Endothelial cell of umbilical vein (primary cell): ENCODE results near the gene SLC41A3. TPM values are rescaled to one million over a fixed set of nuclear protein-coding genes. Genes with fewer than 3 reads are reported as not detected.

Experiments
- BruUV-seq: library from RNA; stranded (reverse); fragments of 400-500 nt; replicated peaks from 2 replicates; lab custom pipeline; 2021; lab: Mats Ljungman, UMichigan
- CTCF ChIA-PET: fragments of 300-600, 350-600 bp; sonication (Branson Sonifier 250); formaldehyde crosslinking; loops from one replicate; lab custom pipeline; 2021; ENCODE audit warnings: antibody characterized with exemption, inconsistent platforms; lab: Charles Lee
- POLR2A ChIA-PET: fragments of 300-600, 350-600 bp; sonication (Branson Sonifier 250); formaldehyde crosslinking; loops from one replicate; lab custom pipeline; 2021; ENCODE audit warnings: antibody characterized with exemption, inconsistent platforms; lab: Charles Lee
- DNase-seq: peaks from one replicate; pipeline ENCODE4 v3.0.0-alpha.2; 2011; ENCODE audit warnings: low read depth, low spot score
- FAIRE-seq: peaks from 2 replicates; lab custom pipeline; 2011; peaks lifted over from hg19 to GRCh38; lab: Jason Lieb, UNC
- H2AFZ ChIP-seq: 2 replicates; pipeline ENCODE4 v1.6.0; 2012; ENCODE audit warnings: low read depth, low read length, control low read depth, inconsistent platforms
- H3K27ac ChIP-seq: 2 replicates; pipeline ENCODE4 v1.5.1; 2011; ENCODE audit warnings: low read depth, mild to moderate bottlenecking, control low read depth, low read length, moderate library complexity; ENCODE audit not compliant: insufficient read depth
- H3K27me3 ChIP-seq, 2 experiments: 2 replicates each; pipeline versions ENCODE4 v1.6.0 to v1.6.1; 2011; ENCODE audit warnings: low read length in 2 of 2, mixed read lengths in 1 of 2; ENCODE audit not compliant: control insufficient read depth in 2 of 2, insufficient read depth in 2 of 2
- H3K36me3 ChIP-seq, 2 experiments: 2 replicates in 1 of 2; 3 replicates in 1 of 2; pipeline ENCODE4 v1.5.1; 2011; ENCODE audit warnings: low read length in 2 of 2, mild to moderate bottlenecking in 1 of 2, moderate library complexity in 1 of 2; ENCODE audit not compliant: control insufficient read depth in 2 of 2, insufficient read depth in 2 of 2; ENCODE audit errors: extremely low read depth in 1 of 2
- H3K4me1 ChIP-seq: 3 replicates; pipeline ENCODE4 v1.5.1; 2011; ENCODE audit warnings: mild to moderate bottlenecking, low read length; ENCODE audit not compliant: control insufficient read depth, insufficient read depth; ENCODE audit errors: extremely low read depth
- H3K4me2 ChIP-seq: 2 replicates; pipeline ENCODE4 v1.6.1; 2011; ENCODE audit warnings: low read length, control low read depth, mixed read lengths; ENCODE audit not compliant: insufficient read depth
- H3K4me3 ChIP-seq, 3 experiments: fragments of 200-600 bp in 1 of 3; sonication (generic), shearing (Covaris generic) in 1 of 3; replicated peaks in 1 of 3; 2 replicates each; pipeline ENCODE4 v1.5.1; 2011 to 2016; ENCODE audit warnings: control low read depth in 3 of 3, low read length in 3 of 3, mild to moderate bottlenecking in 2 of 3, inconsistent platforms in 1 of 3, low read depth in 1 of 3, moderate library complexity in 1 of 3; ENCODE audit not compliant: insufficient read depth in 1 of 3
- H3K79me2 ChIP-seq: 2 replicates; pipeline ENCODE4 v1.6.0; 2012; ENCODE audit warnings: low read length, inconsistent platforms; ENCODE audit not compliant: control insufficient read depth, insufficient read depth
- H3K9ac ChIP-seq: replicated peaks from 2 replicates; pipeline ENCODE3; 2011; ENCODE audit warnings: low read length, control low read depth; ENCODE audit not compliant: insufficient read depth; ENCODE audit errors: extremely low read depth
- H3K9me1 ChIP-seq: replicated peaks from 3 replicates; pipeline ENCODE4 v1.6.0; 2011; ENCODE audit warnings: mild to moderate bottlenecking, low read length; ENCODE audit not compliant: control insufficient read depth, insufficient read depth; ENCODE audit errors: extremely low read depth
- H3K9me3 ChIP-seq: replicated peaks from 2 replicates; pipeline ENCODE4 v1.5.1; 2012; ENCODE audit warnings: low read length, inconsistent platforms; ENCODE audit not compliant: control insufficient read depth, insufficient read depth
- H4K20me1 ChIP-seq: replicated peaks from 2 replicates; pipeline ENCODE3; 2011; ENCODE audit warnings: mild to moderate bottlenecking, low read length; ENCODE audit not compliant: control insufficient read depth, insufficient read depth; ENCODE audit errors: extremely low read depth
- CTCF ChIP-seq, 2 donors: IDR thresholded peaks; 1 replicate in 1 of 2; 2 replicates in 1 of 2; pipeline ENCODE4 v1.5.1; 2011; ENCODE audit warnings: low read length in 2 of 2, mild to moderate bottlenecking in 2 of 2, moderate library complexity in 2 of 2, control low read depth in 1 of 2, inconsistent platforms in 1 of 2, low read depth in 1 of 2; ENCODE audit not compliant: insufficient read depth in 1 of 2; ENCODE audit errors: extremely low read depth in 1 of 2
- EZH2 ChIP-seq: IDR thresholded peaks from 2 replicates; pipeline ENCODE4 v1.6.1; 2012; ENCODE audit warnings: borderline replicate concordance, low read depth, mild to moderate bottlenecking, moderate library complexity, low read length, inconsistent platforms; ENCODE audit not compliant: severe bottlenecking
- FOS ChIP-seq: IDR thresholded peaks from 2 replicates; pipeline ENCODE4 v1.6.1; 2011; ENCODE audit warnings: mild to moderate bottlenecking, low read length, moderate library complexity, borderline replicate concordance; ENCODE audit not compliant: insufficient read depth
- GATA2 ChIP-seq: IDR thresholded peaks from 2 replicates; pipeline ENCODE4 v1.7.0; 2011; ENCODE audit warnings: low read depth, mild to moderate bottlenecking, moderate library complexity, mixed read lengths, low read length; ENCODE audit not compliant: insufficient read length, insufficient read depth
- MAX ChIP-seq: IDR thresholded peaks from 2 replicates; pipeline ENCODE4 v1.6.1; 2011; ENCODE audit not compliant: insufficient read depth, insufficient read length
- MYC ChIP-seq: IDR thresholded peaks from one replicate; pipeline ENCODE4 v1.6.1; 2011; ENCODE audit warnings: mild to moderate bottlenecking, low read depth, low read length
- POLR2AphosphoS5 ChIP-seq: IDR thresholded peaks from 2 replicates; pipeline ENCODE4 v1.6.1; 2012; ENCODE audit warnings: low read depth, mild to moderate bottlenecking, control low read depth, low read length, moderate library complexity; ENCODE audit not compliant: insufficient read depth
- dilution Hi-C: fragments of 300-500 bp; cut with MboI; formaldehyde crosslinking; loops from one replicate; pipeline ENCODE4 v1.15.0; 2019; ENCODE audit warnings: low sequenced_read_pairs; ENCODE audit not compliant: extremely low pct_ligation_motif_present
- intact Hi-C: fragments of 100-400 bp; cut with micrococcal nuclease; formaldehyde crosslinking; loops from one replicate; pipeline ENCODE4 v1.10.0; 2022
- polyA plus RNA-seq, 4 experiments: library from polyadenylated mRNA; depleted of rRNA in 3 of 4; stranded (reverse) in 3 of 4; unstranded in 1 of 4; fragments of >200 nt; gene quantifications; 2 replicates each; pipeline versions ENCODE4 v1.2.1 to v1.2.3, GENCODE V29; 2011 to 2012; ENCODE audit warnings: missing spikeins in 1 of 4
- total RNA-seq: library from RNA; stranded (reverse); gene quantifications from 2 replicates; pipeline ENCODE4 v1.2.3, GENCODE V29; 2021

Gene SLC41A3
- total and polyA plus RNA-seq, 2 donors (not counting 3 experiments of a cell fraction or from before 2014, with no cell fraction given): 52.5 to 118 TPM

GRCh38 chr3:126026277-126026751, 57.6 kb downstream of the SLC41A3 start:
- no peak overlapping the region for H3K4me3 ChIP-seq
- dilution Hi-C loops: no loop called here
- no peaks in the 10 kb centered on the region for H3K9me1 ChIP-seq
- H3K27ac ChIP-seq: no peak overlapping the region
- H3K9me3 ChIP-seq: no peaks in the 10 kb centered on the region
- no peak overlapping the region for H3K9ac ChIP-seq
- POLR2A ChIA-PET: no interaction called here
- no peaks in the 10 kb centered on the region for H3K4me1 ChIP-seq
- TF ChIP-seq EZH2 (no peak), MYC (no peak), FOS (no peak), POLR2AphosphoS5 (no peak), MAX (no peak)
- BruUV-seq: no TSS peak
- no peaks in the 10 kb centered on the region for H4K20me1 ChIP-seq
- no peak for DNase-seq
- FAIRE-seq: no peak
- H2AFZ ChIP-seq: no peak overlapping the region
- CTCF ChIA-PET: no interaction called here
- no peak overlapping the region for H3K4me2 ChIP-seq
- no peaks in the 10 kb centered on the region for H3K79me2 ChIP-seq
- no peaks in the 10 kb centered on the region for H3K27me3 ChIP-seq
- intact Hi-C loops: no loop called here
- peaks cover 0 to 5% of the 10 kb centered on the region in 2 experiments for H3K36me3 ChIP-seq

GRCh38 chr3:126025862-126026261, 58.1 kb downstream of the SLC41A3 start:
- no peak overlapping the region for H2AFZ ChIP-seq
- H3K9ac ChIP-seq: no peak overlapping the region
- no peaks in the 10 kb centered on the region for H4K20me1 ChIP-seq
- intact Hi-C loops: no loop called here
- dilution Hi-C loops: no loop called here
- DNase-seq (no peak), FAIRE-seq (no peak)
- POLR2A ChIA-PET: no interaction called here
- no peaks in the 10 kb centered on the region for H3K27me3 ChIP-seq
- no TSS peak for BruUV-seq
- CTCF ChIA-PET: no interaction called here
- no peaks in the 10 kb centered on the region for H3K79me2 ChIP-seq
- no peaks in the 10 kb centered on the region for H3K9me3 ChIP-seq
- peaks cover 0 to 5% of the 10 kb centered on the region in 2 experiments for H3K36me3 ChIP-seq
- no peaks in the 10 kb centered on the region for H3K4me1 ChIP-seq
- H3K27ac ChIP-seq: no peak overlapping the region
- TF ChIP-seq CTCF (IDR thresholded peaks at IDR 0.05; ENCODE audit: extremely low read depth in 1 of 2, insufficient read depth in 1 of 2, low read depth in 1 of 2, low read length in 2 of 2): no peak
- TF ChIP-seq MYC: no peak
- TF ChIP-seq POLR2AphosphoS5: no peak
- TF ChIP-seq GATA2: no peak
- no peak for TF ChIP-seq EZH2
- H3K4me2 ChIP-seq: no peak overlapping the region
- H3K4me3 ChIP-seq: no peak overlapping the region
- H3K9me1 ChIP-seq: no peaks in the 10 kb centered on the region
